ELF-1 (cell line): Measurements from ENCODE around the gene NKD2.
"Not testable (repeated sequence)": the region's sequence is repeated elsewhere in the genome, so short reads cannot be mapped to it uniquely, and the experiment has no call there.

Experiments used
- DNase-seq: peaks from one replicate; pipeline ENCODE4 v3.0.0-alpha.2; 2016; ENCODE audit warnings: low read depth, low spot score

Gene NKD2

GRCh38 chr5:1013238-1013947 is 4.8 kb downstream of the NKD2 start:
- no peak for DNase-seq

GRCh38 chr5:1013948-1014301 is 5.3 kb downstream of the NKD2 start:
- no peak for DNase-seq

GRCh38 chr5:1014346-1014745 is 5.7 kb downstream of the NKD2 start:
- DNase-seq: no peak

GRCh38 chr5:1014781-1015221 is 6.2 kb downstream of the NKD2 start:
- DNase-seq: no peak

- DNase-seq: no peak
These were observed 6.9 kb downstream of the NKD2 start for GRCh38 chr5:1015507-1015906.

- no peak for DNase-seq
These were observed 7.4 kb downstream of the NKD2 start for GRCh38 chr5:1016036-1016435.

GRCh38 chr5:1016476-1016875 is 7.9 kb downstream of the NKD2 start:
- no peak for DNase-seq

GRCh38 chr5:1017056-1017455 is 8.5 kb downstream of the NKD2 start:
- DNase-seq: no peak

- no peak for DNase-seq
These were observed 9.3 kb downstream of the NKD2 start for GRCh38 chr5:1017691-1018455.

GRCh38 chr5:1018596-1018995 is 10.0 kb downstream of the NKD2 start:
- DNase-seq: no peak

- DNase-seq: no peak
These were observed 10.7 kb downstream of the NKD2 start for GRCh38 chr5:1019001-1019905.

GRCh38 chr5:1020452-1020961 is 11.9 kb downstream of the NKD2 start:
- DNase-seq: no peak

GRCh38 chr5:1021136-1021968 is 12.8 kb downstream of the NKD2 start:
- DNase-seq: peak; percentile 71

GRCh38 chr5:1021969-1022336 is 13.4 kb downstream of the NKD2 start:
- not testable (repeated sequence) for DNase-seq

- DNase-seq: no peak
These were observed 18.4 kb downstream of the NKD2 start for GRCh38 chr5:1026700-1027621.

GRCh38 chr5:1027631-1028441 is 19.2 kb downstream of the NKD2 start:
- no peak for DNase-seq

GRCh38 chr5:1028481-1029281 is 20.1 kb downstream of the NKD2 start:
- no peak for DNase-seq

GRCh38 chr5:1029282-1029944 is 20.8 kb downstream of the NKD2 start:
- DNase-seq: no peak
